ENCODE results near the gene PPP3R1. TPM values are rescaled to one million over a fixed set of nuclear protein-coding genes. Genes with fewer than 3 reads are reported as not detected.

The PPP3R1 gene
- polyA plus RNA-seq, 2 of the 4 experiments (the other 2 are of a cell fraction) = 27.3 to 55.1 TPM

DNA sequence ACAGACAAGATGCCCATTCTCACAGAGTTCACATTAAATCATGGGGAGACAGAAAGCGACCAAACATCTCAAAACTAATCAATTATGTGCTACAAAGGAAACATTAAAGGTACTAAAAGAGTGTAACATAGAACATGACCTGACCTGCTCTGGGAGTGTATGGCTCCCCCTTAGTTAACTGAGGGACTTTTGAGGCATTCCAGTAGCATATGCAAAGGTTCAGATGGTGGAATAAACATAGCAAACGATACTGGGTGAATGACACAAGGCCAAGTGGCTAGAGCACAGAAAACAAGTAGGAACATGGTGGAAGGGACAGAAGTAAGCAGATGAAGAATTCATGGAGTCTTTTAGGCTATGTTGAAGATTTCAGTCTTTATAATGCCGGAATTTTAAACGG lies 11.9 kb downstream of the PPP3R1 start:
- TF ChIP-seq RARB (CRISPR knock-in tag; IDR thresholded peaks at IDR 0.05) = no peak
- TF ChIP-seq CEBPB (IDR thresholded peaks at IDR 0.05) = no peak
- no peak for TF ChIP-seq POLR2A (IDR thresholded peaks at IDR 0.05; ENCODE audit: low read length)
- TF ChIP-seq GATA3 (IDR thresholded peaks at IDR 0.05; ENCODE audit: borderline replicate concordance) = no peak
- TF ChIP-seq KDM1A (IDR thresholded peaks at IDR 0.05; ENCODE audit: low read depth) = no peak
- TF ChIP-seq, protein P1, sequence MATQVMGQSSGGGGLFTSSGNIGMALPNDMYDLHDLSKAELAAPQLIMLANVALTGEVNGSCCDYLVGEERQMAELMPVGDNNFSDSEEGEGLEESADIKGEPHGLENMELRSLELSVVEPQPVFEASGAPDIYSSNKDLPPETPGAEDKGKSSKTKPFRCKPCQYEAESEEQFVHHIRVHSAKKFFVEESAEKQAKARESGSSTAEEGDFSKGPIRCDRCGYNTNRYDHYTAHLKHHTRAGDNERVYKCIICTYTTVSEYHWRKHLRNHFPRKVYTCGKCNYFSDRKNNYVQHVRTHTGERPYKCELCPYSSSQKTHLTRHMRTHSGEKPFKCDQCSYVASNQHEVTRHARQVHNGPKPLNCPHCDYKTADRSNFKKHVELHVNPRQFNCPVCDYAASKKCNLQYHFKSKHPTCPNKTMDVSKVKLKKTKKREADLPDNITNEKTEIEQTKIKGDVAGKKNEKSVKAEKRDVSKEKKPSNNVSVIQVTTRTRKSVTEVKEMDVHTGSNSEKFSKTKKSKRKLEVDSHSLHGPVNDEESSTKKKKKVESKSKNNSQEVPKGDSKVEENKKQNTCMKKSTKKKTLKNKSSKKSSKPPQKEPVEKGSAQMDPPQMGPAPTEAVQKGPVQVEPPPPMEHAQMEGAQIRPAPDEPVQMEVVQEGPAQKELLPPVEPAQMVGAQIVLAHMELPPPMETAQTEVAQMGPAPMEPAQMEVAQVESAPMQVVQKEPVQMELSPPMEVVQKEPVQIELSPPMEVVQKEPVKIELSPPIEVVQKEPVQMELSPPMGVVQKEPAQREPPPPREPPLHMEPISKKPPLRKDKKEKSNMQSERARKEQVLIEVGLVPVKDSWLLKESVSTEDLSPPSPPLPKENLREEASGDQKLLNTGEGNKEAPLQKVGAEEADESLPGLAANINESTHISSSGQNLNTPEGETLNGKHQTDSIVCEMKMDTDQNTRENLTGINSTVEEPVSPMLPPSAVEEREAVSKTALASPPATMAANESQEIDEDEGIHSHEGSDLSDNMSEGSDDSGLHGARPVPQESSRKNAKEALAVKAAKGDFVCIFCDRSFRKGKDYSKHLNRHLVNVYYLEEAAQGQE (IDR thresholded peaks at IDR 0.05) = no peak
- no peak for TF ChIP-seq NFE2L2 (conservative IDR thresholded peaks at IDR 0.05; ENCODE audit: low read length)
- TF ChIP-seq JUNB (IDR thresholded peaks at IDR 0.05) = no peak
- no peak for TF ChIP-seq TFCP2L1 (CRISPR knock-in tag; IDR thresholded peaks at IDR 0.05)
- TF ChIP-seq ZSCAN20 (CRISPR knock-in tag; IDR thresholded peaks at IDR 0.05) = no peak
- no peak for DNase-seq (ENCODE audit: low read depth in 1 of 2, low spot score in 1 of 2)
- H3K27ac ChIP-seq = no peak overlapping the region
- CTCF ChIA-PET = interaction anchor here (0.6 kb wide), 1 partner anchor 29 kb away, joined by 3 read pairs; no protein-coding TSS in a partner anchor
- H3K9me3 ChIP-seq = no peaks in the 10 kb centered on the region
- peak; percentile 46 for FAIRE-seq
- H3K4me1 ChIP-seq = peaks cover 48% of the 10 kb centered on the region
- H3K4me3 ChIP-seq = no peak overlapping the region
- POLR2A ChIA-PET = no interaction called here
- no peak overlapping the region for H3K4me2 ChIP-seq
- 85% methylated on average over 4 of the region's 4 CpGs for WGBS (ENCODE audit: missing lambda C conversion rate)
- ATAC-seq = peak in 1 of 2 experiments; percentile 17; a peak in 1 of 6 replicates

DNA sequence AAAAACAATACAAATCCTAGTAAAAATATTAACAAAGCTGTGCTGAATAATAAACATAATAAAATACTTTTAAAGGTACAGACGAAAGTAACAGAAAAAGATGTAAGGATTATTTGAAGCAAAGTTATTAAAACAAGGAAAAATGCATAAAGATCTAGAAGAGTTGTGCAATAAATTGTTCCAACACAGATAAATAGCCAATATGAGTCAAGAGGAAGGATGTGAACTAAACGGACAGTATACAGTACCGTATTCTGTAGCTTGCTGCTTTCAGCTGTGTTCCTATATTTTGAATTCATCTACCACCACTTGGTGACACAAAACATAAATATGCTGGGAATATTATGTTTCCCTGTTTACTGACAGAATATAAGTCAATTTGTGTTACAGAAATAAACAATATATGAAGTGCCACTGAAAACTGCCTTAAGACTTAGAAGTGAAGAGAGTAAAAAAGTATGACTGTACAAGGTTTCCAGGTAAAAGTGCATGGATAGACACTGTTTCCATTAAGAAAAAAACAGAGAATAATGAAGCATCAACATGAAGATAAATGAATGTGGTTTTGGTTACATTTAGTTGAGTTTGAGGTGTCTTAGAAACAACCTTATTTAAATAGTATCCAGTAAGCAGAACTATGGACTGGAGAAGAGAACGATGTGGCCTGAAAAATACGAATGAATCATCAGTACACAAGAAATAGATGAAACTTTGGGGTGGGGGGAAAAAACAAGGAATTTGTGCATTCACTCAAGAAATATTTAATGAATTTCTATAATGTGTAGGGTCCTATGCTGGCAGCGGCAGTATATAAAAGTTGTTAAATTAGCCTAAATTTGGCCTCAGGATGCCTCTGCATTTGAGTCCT lies 13.1 kb downstream of the PPP3R1 start:
- WGBS (ENCODE audit: missing lambda C conversion rate) = 64% methylated on average over 6 of the region's 6 CpGs
- FAIRE-seq = no peak
- POLR2A ChIA-PET = no interaction called here

DNA sequence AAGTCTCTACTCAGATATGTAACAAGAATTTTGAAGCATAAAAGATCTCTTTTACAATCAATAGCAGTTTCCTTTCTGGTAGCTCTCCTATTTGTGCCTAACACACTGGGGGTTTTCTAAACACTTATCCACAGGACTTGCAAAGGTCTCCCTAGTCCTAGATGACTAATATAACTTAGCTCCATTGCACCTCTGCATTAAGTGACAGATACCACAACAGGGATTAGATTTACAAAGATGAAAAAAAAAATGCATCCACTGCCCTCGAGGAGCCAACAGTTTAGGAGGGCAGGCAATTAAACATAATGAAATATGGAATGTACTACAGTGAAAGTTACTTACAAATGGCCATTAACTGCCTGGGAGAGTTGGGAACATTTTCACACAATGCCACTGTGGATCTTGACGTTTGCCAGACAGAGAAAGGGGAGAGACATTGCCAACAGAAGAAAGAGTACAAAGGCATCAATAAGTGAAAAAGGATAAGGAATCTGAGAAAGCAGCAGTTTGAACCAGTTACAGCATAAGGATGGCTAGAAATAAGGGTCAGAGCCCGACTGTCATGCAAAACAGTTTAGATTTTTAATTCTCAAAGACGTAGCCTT lies 14.3 kb downstream of the PPP3R1 start:
- 56% methylated on average over 4 of the region's 4 CpGs for WGBS (ENCODE audit: missing lambda C conversion rate)
- Histone ChIP-seq H3K4me3 (no peak overlapping the region), H3K9me3 (no peaks in the 10 kb centered on the region), H3K4me2 (peak overlapping the region; percentile 22), H3K27ac (no peak overlapping the region), H3K4me1 (peaks cover 48% of the 10 kb centered on the region)
- CTCF ChIA-PET = interaction anchor here (1.0 kb wide), 3 partner anchors 12 to 108 kb away, joined by 3 read pairs; no protein-coding TSS in a partner anchor
- no peak for ATAC-seq
- FAIRE-seq = no peak
- no peak for TF ChIP-seq ZSCAN20 (CRISPR knock-in tag; IDR thresholded peaks at IDR 0.05)
- TF ChIP-seq ZFP36 (IDR thresholded peaks at IDR 0.05; ENCODE audit: borderline replicate concordance, partially characterized antibody) = no peak
- TF ChIP-seq NFE2L2 (conservative IDR thresholded peaks at IDR 0.05; ENCODE audit: low read length) = no peak
- TF ChIP-seq NPAS2 (CRISPR knock-in tag; IDR thresholded peaks at IDR 0.05; ENCODE audit: borderline replicate concordance) = no peak
- TF ChIP-seq, protein P2, sequence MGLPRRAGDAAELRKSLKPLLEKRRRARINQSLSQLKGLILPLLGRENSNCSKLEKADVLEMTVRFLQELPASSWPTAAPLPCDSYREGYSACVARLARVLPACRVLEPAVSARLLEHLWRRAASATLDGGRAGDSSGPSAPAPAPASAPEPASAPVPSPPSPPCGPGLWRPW (IDR thresholded peaks at IDR 0.05) = no peak
- no peak for TF ChIP-seq EP300 (IDR thresholded peaks at IDR 0.05)
- TF ChIP-seq EHMT2 (IDR thresholded peaks at IDR 0.05; ENCODE audit: low read depth) = no peak
- TF ChIP-seq, protein P3, sequence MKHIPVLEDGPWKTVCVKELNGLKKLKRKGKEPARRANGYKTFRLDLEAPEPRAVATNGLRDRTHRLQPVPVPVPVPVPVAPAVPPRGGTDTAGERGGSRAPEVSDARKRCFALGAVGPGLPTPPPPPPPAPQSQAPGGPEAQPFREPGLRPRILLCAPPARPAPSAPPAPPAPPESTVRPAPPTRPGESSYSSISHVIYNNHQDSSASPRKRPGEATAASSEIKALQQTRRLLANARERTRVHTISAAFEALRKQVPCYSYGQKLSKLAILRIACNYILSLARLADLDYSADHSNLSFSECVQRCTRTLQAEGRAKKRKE (CRISPR knock-in tag; IDR thresholded peaks at IDR 0.05; ENCODE audit: low read depth) = no peak
- TF ChIP-seq GATA3 (IDR thresholded peaks at IDR 0.05; ENCODE audit: borderline replicate concordance) = no peak
- no peak for TF ChIP-seq TFCP2L1 (CRISPR knock-in tag; IDR thresholded peaks at IDR 0.05)
- TF ChIP-seq JUN (IDR thresholded peaks at IDR 0.05) = no peak
- TF ChIP-seq RARB (CRISPR knock-in tag; IDR thresholded peaks at IDR 0.05) = no peak
- no peak for TF ChIP-seq CHD4 (IDR thresholded peaks at IDR 0.05; ENCODE audit: borderline replicate concordance)
- no peak for DNase-seq (ENCODE audit: low read depth in 1 of 2, low spot score in 1 of 2)
- POLR2A ChIA-PET = no interaction called here

More for the DNA sequence above, 13.1 kb downstream of the PPP3R1 start:
- no peak overlapping the region; a peak in 1 of 6 replicates for H3K27ac ChIP-seq
- ATAC-seq (peak in 1 of 2 experiments; percentile 36; a peak in 1 of 6 replicates), DNase-seq (ENCODE audit: low read depth in 1 of 2, low spot score in 1 of 2) (no peak)
- TF ChIP-seq NR3C1 (IDR thresholded peaks at IDR 0.05) = no peak
- TF ChIP-seq CHD2 (IDR thresholded peaks at IDR 0.05; ENCODE audit: low read length, partially characterized antibody) = no peak
- no peak for TF ChIP-seq CBX2 (IDR thresholded peaks at IDR 0.05; ENCODE audit: borderline replicate concordance, low read depth)
- TF ChIP-seq SREBF2 (IDR thresholded peaks at IDR 0.05) = no peak
- TF ChIP-seq TP53 (CRISPR knock-in tag; IDR thresholded peaks at IDR 0.05) = no peak
- TF ChIP-seq HOXB5 (CRISPR knock-in tag; IDR thresholded peaks at IDR 0.05) = no peak
- no peak for TF ChIP-seq RAD21 (conservative IDR thresholded peaks at IDR 0.05 in 1 of 2, IDR thresholded peaks at IDR 0.05 in 1 of 2)
- peak in 1 of 2 experiments; percentile 41; a peak in 2 of 4 replicates for TF ChIP-seq CEBPB (IDR thresholded peaks at IDR 0.05)
- H3K4me3 ChIP-seq = no peak overlapping the region
- H3K4me1 ChIP-seq = peaks cover 45% of the 10 kb centered on the region
- H3K4me2 ChIP-seq = peak overlapping the region; percentile 45
- CTCF ChIA-PET = interaction anchor here (1.0 to 1.1 kb wide), 4 partner anchors 11 to 50 kb away, joined by 3 read pairs; no protein-coding TSS in a partner anchor
- no peaks in the 10 kb centered on the region for H3K9me3 ChIP-seq
